IPS-NIHi7 (cell line): ENCODE results near the gene ATP2B2.

Experiments
- DNase-seq: peaks from one replicate; pipeline ENCODE4 v3.0.0; 2012; ENCODE audit warnings: mixed read lengths; ENCODE audit errors: extremely low spot score

The ATP2B2 gene

DNA sequence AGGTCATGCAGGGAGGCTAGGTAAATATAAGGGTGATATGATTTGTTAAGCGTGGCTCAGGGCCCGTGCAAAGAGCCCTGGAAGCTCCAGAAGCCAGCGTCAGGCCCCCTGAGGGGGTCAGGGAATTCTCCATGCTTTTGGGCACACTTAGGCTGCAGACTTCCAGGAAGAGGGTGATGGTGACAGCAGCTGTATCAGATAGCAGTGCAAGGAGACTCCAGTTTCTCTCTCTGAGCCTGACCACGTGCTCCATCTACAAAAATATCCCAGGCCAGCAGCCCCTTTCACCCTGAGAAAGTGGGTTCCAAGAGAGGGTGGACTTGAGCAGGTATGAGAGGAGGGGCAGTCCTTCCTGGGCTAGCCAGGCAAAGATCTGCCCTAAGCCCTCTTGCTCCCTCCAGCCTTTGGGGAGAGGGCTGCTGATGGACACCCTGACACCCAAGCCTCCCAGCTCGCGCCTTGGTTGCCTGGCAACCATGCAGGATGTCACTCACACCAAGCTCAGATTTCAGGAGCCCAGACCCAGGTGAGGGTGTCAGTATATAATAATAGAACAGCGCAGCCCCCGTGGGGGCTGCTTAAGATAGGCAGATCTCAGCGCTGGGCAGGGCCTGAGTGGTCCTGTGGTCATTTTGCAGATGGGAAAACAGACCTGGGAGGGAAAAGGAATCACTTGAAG is 35.8 kb downstream of the ATP2B2 start:
- no peak for DNase-seq

DNA sequence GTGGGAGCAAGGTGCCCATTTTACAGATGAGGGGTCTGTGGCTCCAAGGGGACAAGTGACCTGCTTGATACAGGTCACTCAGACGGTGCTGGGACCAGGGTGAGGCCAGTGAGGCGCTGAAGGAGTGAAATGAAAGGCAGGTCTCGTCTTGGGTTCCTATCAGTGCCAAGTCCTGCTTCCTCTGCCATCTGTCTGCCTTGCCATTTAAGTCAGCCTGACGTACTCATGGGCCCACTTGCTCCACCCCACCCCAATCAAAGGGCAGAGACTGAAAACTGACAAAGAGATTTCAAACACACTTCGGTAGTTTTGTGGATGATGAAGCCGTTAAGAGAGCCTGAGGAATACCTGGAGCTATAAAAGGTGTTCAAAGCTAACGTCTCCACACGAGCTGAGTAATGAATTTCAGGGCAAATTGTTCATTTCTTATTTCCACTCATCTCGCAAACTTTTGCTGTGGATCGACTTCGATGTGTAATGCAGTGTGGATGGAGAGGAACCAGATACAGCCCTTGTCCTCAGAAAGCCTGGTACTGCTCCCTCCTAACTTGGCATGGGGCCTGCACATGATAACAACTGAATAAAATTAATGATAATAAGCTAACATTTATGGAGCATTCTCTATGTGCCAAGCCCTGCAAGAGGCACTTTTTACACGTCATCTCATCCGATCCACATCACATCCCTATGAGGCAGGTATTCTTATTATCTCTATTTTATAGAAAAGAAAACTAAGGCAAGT is 36.6 kb downstream of the ATP2B2 start:
- no peak for DNase-seq

DNA sequence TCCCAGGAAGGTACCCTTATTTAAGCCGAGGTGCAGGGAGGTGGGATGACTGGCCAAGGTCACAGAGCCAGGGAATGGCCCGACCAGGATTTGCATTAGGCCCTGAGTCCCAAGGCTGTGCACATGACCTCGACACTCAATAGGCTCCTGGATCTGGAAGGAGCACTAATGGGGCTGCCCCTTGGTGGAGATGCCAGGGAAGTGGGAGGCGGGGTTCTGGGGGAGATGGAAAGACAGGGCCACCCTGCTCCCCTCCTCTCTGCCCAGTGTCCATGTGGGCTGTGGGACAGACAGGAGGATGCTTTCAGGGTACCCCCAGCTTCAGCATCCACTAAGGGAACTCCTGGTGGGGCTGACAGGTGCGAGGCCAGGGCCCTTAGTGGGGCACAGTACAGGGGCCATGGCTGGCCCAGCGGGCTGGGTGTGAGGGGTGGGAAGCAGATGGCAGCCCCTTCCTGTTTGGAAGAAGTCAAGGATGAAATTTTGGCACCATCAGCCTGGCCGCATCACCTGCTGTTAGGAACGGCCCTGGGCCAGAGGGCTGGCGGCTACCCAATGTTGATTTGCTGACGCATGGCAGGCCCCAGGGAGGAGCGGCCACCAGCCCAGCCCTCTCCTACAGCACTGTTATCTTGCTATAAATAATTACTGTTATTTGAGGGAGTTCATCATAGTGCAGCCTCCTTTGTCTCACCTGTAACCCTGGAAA is 37.3 kb downstream of the ATP2B2 start:
- no peak for DNase-seq

DNA sequence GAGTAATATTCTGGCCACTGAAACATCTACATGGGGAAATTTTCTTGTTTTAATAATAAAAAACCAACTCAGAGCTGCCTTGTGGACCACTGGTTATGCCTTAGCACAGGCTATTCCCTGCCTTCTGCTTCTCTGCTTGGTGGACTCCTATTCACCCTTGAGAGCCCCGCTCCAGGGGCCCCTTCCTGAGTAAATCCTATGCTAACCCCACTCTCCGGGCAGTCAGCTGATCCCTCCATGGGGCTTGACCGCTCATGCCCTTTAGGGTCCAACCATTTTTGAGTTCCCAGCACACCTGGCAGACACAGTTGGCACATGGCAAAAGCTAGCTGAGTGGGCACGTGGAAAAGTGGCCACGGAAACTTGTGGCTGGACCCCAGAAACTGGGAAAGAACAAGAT is 38.2 kb downstream of the ATP2B2 start:
- no peak for DNase-seq

DNA sequence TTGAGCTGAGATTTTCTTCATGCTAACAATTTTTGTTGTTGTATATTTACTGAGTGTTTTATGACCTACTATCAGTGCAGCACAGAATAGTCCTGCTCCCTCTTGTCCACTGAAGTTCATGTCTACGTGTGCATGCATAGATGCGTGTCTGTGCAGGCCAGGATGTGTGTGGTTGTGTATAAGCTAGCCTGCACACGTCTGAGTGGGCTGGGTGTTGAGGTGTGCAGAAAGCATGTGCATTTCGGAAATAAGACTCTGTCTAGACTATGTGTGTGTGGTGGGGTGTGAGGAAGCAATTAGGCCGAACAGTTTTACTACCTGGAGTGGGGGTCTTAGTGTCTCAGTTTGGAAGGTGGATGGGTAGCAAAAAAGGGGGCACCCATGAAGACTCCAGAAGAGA is 39.2 kb downstream of the ATP2B2 start:
- DNase-seq = no peak

DNA sequence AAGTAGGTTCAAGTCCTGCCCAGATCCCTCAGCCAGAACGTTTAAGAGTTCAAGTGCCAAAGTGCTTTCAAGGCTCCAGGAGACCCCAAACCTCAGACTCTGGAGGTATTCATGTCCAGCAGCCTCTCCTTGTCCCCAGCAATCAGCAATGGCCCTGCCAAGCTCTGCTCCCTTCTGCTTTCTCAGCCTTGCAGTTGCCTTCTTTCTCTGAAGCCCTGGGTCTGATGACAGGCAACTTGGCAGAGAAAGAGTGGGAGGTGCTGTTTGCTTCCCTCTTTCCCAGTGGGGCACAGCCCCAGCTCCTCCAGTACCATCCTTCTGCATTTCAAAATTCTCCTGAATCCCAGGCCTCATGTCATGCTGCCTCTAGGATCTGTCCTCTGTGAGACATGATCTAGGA is 40.2 kb downstream of the ATP2B2 start:
- no peak for DNase-seq

DNA sequence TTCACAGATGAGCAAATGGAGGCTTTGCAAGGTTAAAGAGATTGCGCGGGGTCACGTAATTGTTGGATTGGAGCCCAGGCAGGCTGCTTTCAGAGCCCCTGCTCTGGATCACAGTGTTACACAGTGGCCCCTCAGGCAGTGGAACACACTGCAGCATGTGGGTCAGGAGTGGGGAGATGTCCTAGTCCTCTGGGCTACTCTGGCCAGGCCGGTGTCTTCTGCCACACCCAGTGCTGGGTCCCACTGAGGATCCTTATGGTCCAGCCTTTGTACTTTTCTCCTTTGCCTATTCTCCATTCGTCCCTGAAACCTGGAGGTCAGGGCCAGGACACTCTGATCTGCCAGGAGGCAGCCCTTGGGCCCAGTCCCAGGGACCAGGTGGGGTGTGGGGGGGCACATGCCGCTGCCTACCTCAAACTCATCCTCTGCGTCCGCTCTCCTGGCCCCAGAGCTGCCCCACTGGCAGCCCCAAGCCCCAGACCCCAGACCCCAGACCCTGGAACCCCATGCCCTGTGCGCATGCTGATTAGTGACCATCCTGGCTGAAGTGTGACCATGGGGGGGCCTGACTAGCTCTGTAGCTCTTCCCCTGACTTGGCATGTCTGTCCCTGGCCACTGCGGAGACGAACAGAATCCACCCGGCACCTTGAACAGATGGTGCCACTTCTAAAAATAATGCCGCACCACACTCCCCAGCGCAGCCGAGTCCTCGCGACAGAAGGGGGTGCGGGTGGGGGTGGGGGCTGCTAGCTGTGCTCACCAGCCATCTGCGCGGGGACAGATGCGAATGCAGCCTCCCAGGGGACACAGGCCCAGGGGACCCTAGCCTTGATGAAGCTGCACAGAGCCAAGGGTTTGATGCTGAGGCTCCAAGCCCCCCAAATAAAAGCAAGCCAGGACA is 41.6 kb downstream of the ATP2B2 start:
- DNase-seq = no peak

DNA sequence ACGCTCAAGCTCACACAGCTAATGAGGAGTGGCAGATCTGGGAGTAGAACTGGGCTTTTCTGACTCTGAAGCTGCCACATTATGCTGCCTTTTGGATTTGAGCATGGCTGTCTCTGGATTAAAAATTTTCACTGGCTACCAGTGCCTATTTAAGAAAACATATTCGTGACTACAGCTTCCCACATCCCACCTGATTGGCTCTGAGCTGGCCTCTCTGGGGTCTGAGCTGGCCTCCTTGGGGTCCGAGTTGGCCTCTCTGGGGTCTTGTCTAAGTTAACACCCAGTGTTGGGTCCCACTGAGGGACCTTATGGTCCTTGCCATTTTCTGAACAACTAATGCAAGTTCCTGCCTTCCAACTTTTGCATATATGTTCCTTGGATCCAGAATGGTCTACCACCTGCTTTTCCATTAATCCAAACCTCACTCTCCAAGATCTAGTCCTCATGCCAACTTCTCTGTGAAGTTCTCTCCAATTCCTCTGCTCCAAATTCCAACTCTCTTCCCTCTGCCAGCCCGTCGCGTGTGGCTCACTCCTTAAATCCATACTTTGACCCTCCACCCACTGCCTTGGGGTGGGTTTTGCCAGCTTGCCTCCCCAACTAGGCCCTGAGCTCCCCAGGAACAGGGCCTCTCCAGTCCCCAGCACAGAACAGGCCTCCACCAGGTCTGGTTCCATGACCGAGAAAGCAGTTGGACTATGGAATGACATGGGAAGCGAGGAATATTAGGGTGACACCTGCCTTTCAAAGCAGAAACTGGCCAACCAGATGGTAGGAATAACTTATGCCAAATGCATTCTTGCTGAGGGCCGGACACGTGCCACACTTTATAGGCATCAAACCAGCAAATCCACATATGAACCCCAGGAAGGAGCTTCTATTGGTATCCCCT is 42.5 kb downstream of the ATP2B2 start:
- no peak for DNase-seq

DNA sequence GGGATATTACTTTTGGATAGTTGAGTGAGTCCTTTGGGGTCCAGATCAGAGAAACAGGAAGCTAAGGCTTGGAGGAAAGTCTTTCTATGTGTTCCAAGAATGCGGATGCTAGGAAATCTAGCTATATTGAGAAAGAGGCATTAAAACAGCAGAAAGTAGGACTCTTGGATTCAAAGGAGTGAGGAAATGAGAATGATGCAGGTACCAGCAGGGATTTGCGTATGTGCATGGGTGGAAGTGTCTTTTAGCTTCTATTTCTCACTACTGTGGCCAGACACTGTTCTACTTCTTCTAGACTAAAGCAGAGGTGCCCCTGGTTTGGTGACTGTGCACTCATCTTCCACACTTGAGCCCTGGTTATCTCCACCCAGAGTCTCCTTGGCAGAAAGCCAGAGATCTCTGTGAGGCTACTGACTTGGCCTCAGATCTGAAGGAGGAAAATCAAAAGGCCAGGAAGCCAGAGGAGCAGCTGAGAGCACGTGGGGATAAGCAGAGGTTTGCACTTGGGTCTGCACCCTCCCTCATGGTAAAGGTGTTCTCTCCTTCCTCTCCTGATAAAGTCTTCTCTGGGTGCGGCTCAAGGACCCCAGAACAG is 44.3 kb downstream of the ATP2B2 start:
- no peak for DNase-seq

DNA sequence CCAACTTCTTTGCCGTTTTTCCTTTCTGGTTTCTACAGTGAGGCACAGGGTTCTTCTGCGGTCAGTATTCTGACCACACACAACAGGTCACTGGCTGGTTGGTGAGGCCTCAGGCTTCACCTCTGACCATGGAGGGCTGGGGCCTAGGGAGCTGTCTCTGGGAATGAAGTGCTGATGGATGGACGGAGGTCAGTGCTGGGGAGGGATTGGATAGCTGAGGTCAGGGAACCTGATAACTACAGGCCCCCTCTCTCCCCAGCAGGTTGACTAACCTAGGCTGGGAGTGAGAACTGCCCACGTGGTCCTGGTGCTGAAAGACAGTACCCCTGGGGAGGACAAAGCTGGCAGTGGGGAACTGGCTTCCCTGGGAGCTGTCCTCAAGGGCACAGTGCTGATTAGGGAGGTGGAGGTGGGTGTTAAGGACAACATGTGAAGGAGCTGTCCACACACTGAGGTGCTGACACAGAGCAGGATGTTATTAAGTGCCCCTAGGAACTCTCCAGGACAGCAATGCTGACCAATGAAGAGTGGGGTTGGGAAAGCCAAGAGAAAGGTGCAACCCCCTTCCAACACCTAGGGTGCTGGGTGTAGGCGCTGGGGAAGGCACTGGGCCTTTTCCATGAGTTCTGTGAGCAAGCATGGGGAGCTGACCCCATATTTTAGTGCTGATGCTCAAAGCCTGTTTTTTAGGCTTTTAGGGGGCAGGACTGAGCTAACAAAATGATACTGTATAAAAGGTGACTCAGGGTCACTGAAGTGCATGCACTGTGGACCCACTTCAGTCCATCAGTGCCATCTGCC is 45.2 kb downstream of the ATP2B2 start:
- DNase-seq = peak; percentile 100

DNA sequence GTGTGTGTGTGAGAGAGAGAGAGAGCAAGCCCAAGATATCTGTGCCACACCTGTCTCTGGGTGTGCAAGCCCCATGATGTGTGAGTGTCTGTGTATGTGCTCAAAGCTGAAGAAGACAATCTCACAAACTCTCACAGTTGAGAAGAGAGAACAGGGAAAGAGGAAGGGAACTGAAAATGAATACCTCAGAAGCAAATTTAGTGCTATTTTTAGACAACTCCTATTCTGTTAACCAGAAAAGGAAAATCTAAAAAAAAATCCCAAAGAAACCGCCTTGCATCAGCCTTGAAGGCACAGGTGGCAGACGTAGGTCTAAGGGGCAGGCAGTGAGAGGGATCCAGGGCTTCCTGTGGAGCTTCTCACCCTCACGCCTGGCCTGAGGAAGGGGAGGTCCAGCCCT is 47.8 kb downstream of the ATP2B2 start:
- DNase-seq = no peak

DNA sequence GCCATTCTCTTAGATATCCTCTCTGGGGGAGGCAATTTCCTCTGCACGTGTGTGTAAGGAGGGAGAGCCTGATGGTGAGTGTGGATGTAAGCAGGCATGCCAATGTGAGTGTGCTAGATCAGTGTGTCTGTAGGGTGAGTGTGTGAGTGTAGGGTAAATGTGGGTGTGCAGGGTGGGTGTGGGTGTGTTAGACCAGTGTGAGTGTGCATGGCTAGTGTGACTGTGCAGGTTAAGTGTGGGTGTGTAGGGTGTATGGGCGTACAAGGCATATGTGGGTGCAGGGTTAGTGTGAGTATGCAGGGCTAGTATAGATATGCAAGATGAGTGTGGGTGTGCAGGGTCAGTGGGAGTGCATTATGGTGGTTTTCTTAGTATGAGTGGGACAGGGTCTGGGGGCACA is 48.4 kb downstream of the ATP2B2 start:
- no peak for DNase-seq

DNA sequence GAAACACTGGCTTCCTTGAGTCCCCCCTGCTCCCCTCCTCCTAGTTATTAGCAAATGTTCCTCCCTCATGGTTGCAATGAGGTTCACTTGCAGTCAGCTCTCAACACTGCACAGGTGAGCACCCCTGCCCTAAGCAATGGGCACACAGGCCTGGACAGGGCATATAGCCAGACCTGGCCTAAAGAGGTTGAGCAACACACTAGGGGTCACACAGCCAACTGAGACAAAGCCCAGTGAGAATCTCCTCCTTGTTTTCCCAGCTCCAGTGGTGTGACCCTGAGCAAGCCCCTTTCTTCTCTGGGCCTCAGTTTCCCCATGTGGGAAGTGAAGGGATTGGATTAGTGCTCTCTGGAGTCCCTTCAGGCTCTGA is 49.9 kb downstream of the ATP2B2 start:
- DNase-seq = no peak

DNA sequence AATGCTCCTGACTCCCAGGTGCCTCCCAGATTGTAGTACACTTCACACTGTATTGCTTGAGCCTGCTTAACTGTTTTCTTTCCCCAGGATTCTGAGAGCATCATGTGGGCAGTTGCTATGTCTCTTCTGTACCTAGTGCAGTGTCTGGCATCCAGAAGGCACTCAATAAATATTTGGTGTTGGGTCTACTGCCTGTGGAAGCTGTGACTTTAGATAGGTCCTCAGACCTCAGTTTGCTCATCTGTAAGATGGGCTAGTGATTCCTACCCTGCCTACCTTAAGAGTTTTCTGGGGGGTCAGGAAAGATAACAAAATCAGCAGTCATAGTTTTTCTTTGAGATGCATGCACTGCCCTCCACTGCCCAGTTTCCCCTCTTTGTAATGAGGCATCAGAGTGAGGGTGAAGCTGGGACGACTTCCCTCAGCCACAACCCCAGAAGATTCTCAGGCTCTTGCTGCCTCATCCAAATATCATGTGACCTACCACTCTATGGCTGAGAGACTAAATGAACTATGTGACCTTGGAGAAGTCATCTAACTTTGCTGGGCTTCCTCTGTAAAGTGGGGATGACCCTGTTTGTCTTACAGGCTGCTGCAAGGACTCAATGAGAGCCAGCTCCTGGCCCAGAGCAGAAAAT is 50.4 kb downstream of the ATP2B2 start:
- no peak for DNase-seq

DNA sequence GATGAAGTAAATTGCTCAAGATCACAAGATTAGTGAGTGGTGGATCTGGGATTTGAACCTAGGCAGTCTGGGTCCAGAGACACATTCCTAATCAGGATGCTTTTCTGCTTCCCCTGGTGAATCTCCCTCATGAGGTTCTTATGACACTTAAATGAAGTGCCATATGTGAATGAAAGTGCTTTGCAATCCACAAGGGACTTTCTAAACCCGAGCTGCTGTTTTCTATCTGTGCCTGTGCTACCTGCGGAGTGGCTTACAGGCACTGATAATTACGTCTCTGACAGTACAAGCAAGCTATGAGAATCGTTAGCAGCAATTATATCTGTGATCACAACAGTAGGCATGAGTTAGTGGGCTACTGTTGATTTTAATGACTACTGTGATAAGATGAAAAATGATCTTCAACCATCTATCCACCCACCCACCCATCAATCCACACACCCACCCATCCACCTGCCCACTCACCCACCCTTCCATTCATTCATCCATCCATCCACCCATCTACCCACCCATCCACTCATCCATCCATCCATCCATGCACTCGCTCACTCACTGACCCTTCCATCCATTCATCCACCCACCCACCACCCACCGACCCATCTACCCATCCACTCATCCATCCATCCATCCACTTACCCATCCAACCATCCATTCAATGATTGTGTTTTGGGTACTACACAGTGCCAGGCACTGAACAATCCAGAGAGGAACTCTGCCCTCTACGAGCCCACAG is 51.8 kb downstream of the ATP2B2 start:
- no peak for DNase-seq

DNA sequence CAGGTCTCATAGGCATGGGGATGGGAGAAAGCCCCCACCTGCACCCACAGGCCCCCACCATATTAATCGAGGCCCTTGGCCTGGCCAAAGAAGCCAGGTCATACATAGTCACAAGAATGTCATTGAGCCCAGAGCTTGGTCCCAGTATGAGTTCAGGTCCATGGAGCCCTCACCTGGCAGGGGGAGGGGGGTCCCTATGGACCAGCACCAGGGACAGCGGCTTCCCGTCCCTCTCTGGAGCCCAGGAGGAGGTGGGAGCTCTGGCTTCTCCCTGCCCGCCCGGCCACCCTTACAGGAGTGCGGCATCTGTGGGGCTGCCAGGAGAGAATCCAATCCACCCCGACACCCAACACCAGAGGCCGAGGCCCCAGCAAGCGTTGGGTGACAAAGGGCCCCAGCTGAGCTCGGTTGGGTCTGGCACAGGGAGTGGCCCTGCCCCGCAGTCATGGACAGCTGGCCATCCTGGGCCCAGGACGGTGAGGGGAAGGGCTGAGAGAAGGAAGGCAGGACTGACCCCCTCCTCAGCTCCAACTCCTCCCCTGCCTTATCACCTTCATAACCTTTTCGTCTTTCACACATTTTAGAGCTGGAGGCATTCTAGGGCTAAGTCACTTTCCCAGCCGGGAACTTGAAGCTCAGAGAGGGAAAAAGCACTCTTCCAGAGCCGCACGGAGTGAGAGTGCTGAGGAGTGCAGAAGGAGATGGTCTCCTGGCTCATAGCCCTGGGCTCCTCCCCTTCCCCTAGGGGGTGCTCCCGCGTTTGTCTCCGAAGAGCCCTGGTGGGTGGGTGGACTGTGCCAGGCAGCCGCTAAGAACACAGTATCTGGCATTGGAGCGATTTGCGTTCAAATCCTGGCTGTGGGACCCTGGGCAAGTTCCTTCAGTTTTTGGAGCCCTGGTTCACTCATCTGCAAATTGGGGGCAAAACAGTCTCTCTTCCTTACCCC is 54.6 kb downstream of the ATP2B2 start:
- peak; percentile 75 for DNase-seq

DNA sequence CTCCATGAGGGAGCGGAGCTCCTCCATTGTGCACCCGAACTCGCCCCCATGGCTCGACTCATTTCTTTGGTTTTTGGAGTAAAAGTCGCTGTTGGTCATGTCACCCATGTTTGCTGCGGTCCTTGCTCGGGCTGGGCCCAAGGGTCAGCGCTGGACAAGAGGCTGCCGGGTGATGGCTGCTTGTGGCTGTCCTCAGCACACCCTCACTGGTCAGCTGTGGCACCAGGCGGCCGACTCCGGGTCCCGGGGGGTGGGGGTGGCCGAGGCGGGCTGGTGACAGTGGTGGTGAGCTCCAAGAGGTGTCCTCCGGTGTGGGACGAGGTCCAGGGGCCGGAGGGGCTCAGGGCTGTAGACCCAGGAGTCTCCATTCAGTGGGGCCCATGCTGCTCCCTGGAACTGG is 56.0 kb downstream of the ATP2B2 start:
- DNase-seq = no peak
